Left lobe of liver (tissue), 1 donor: ENCODE data around the gene AGRP. TPM values are rescaled to one million over a fixed set of nuclear protein-coding genes. Genes with fewer than 3 reads are reported as not detected.

Experiments
- total RNA-seq: library from RNA; stranded (reverse); gene quantifications from one replicate; pipeline ENCODE4 v1.2.1, GENCODE V29; 2021
- donor health status: DM: no; HTN: yes; CAD: no.

The AGRP gene
- total RNA-seq, 1 donor from 2014 or later = not detected

Other genes with a start within 250 kb of the AGRP start
- 5.9 TPM for gene FHOD1, start 236.1 kb downstream of the AGRP start, total RNA-seq
- 0.30 TPM for gene SLC9A5, start 234.6 kb downstream of the AGRP start, total RNA-seq
- 0.20 TPM for gene PLEKHG4, start 204.0 kb downstream of the AGRP start, total RNA-seq
- gene KCTD19, start 156.8 kb downstream of the AGRP start, total RNA-seq = not detected
- gene LRRC36, start 156.7 kb downstream of the AGRP start, total RNA-seq = 0.25 TPM
- 0.40 TPM for gene TPPP3, start 90.0 kb downstream of the AGRP start, total RNA-seq
- gene ZDHHC1, start 67.1 kb downstream of the AGRP start, total RNA-seq = 1.6 TPM
- gene HSD11B2, start 52.4 kb downstream of the AGRP start, total RNA-seq = 3.1 TPM
- gene ATP6V0D1, start 2.4 kb downstream of the AGRP start, total RNA-seq = 48.2 TPM
- gene RIPOR1, start 45.3 kb upstream of the AGRP start, total RNA-seq = 29.7 TPM
- gene CTCF, start 79.0 kb upstream of the AGRP start, total RNA-seq = 13.4 TPM
- gene CARMIL2, start 161.6 kb upstream of the AGRP start, total RNA-seq = 1.1 TPM
- 5.0 TPM for gene ACD, start 176.7 kb upstream of the AGRP start, total RNA-seq
- 3.4 TPM for gene PARD6A, start 177.4 kb upstream of the AGRP start, total RNA-seq
- 10.6 TPM for gene ENKD1, start 183.2 kb upstream of the AGRP start, total RNA-seq
- 5.5 TPM for gene C16orf86, start 183.3 kb upstream of the AGRP start, total RNA-seq
- gene GFOD2, start 235.8 kb upstream of the AGRP start, total RNA-seq = 33.8 TPM